ENCODE measurements around the gene PAK4.

Gene PAK4

DNA sequence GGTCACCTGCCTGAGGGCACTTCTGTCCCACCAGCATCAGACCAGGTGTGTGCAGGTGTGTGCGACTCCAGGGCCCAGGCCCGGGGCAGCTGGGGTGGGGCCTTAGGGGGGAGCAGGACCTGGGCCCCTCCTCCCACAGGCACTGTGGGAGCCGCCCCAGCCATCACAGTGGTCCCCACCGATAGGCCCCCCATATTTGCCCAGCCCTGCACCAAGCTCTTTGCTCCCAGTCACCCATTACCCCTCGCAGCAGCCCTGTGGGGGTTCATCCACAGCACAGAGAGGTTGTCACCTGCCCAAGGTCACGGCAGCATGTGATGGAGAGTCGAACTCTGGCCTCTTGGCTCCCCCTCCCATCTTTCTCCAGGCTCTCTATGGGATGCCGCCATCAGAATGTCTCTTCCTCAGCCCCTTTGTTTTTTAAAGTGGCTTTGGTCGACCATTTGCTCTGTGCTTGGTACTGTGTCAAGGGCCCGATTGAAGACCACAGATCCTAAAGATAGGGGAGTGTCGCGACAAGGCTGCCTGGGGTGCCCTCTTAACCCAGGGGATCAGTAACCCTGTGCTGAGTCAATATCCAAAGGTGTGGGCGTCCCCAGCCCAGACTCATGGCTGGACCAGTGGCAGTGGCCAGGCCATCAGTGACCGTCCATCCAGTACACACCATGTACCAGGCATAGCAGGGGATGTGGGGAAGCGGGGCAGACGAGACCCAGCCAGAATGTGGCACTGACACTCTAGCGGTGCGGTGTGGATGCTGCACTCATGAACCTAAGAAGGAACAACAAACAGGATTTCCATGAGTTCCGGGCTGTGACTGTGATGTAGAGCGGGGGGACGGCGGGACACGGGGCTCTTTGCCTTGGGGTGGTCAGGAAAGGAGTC, 42.9 kb downstream of the PAK4 start:
- TF ChIP-seq, protein P1, sequence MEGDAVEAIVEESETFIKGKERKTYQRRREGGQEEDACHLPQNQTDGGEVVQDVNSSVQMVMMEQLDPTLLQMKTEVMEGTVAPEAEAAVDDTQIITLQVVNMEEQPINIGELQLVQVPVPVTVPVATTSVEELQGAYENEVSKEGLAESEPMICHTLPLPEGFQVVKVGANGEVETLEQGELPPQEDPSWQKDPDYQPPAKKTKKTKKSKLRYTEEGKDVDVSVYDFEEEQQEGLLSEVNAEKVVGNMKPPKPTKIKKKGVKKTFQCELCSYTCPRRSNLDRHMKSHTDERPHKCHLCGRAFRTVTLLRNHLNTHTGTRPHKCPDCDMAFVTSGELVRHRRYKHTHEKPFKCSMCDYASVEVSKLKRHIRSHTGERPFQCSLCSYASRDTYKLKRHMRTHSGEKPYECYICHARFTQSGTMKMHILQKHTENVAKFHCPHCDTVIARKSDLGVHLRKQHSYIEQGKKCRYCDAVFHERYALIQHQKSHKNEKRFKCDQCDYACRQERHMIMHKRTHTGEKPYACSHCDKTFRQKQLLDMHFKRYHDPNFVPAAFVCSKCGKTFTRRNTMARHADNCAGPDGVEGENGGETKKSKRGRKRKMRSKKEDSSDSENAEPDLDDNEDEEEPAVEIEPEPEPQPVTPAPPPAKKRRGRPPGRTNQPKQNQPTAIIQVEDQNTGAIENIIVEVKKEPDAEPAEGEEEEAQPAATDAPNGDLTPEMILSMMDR (IDR thresholded peaks at IDR 0.05; ENCODE audit: extremely low read depth, insufficient read depth, missing control alignments) = no peak
- no peak for DNase-seq (ENCODE audit: low spot score)
- in situ Hi-C loops (cut with MboI; ENCODE audit: low pct_unique_long_range_greater_than_20kb, low sequenced_read_pairs, unreplicated experiment) = no loop called here

DNA sequence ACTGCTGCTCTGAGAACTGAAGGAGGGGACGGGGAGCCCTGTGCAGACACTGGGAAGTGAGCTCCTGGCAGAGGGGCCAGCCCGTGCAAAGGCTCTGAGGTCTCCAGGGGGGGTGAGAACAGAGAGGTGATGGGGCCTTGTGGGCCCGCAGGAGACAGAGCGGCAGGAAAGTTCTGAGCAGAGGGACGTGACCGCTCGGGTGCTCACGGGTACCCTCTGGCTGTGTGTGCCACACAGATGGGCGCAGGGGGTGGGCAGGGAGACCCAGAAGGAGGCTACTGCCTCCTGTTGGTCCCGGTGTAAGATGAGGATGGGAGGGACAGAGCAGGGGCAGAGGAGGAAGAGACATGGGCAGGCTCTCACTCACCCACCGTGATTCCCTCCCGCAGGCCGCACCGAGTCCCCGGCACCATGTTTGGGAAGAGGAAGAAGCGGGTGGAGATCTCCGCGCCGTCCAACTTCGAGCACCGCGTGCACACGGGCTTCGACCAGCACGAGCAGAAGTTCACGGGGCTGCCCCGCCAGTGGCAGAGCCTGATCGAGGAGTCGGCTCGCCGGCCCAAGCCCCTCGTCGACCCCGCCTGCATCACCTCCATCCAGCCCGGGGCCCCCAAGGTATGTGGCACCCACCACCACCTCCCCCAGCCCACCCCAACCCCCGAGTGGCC, 43.7 kb downstream of the PAK4 start:
- in situ Hi-C loops (cut with MboI; ENCODE audit: low pct_unique_long_range_greater_than_20kb, low sequenced_read_pairs, unreplicated experiment) = no loop called here

DNA sequence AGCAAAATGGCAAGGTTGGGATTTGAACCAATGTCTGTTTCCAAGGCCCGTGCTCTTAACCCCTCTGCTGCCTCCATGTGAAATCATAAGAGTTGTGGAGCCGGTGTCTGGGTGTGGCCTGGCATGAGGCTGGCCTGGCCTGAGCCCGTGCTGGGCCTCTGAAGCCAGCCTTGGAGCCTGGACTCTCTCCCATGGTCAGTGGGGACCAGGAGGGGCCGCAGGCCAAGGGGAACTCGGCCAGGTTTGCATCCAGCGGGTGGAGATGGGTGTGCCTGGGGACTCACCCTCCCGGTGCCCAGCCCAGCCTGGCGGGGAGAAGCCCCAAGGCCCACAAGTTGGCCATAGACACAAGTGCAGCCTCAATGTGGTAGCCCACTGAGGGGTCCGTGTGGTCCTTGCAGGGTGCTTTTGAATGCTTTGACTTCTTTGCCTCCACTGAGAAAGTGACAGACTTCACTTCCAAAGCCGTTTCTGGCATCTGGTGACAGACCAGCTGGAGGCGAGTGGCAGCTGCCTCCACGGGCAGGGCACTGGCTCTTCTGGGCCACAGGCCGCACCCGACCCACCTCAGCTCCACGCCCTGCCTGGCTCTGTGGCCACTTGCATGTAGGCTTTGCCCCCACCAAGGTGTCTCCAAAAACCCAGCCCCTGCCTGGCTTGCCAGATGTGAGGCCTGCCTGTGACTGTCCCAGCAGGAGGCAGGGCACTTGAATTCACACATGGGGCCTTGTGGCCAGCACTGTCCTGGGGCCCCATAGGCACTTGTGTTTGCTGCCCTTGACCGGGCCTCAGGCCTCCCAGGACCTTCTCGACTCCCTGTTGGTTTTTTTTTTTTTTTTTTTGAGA, 45.0 kb downstream of the PAK4 start:
- DNase-seq (ENCODE audit: low spot score) = no peak
- in situ Hi-C loops (cut with MboI; ENCODE audit: low pct_unique_long_range_greater_than_20kb, low sequenced_read_pairs, unreplicated experiment) = no loop called here
- TF ChIP-seq, protein P1 (IDR thresholded peaks at IDR 0.05; ENCODE audit: extremely low read depth, insufficient read depth, missing control alignments) = no peak

More for the DNA sequence above, 43.7 kb downstream of the PAK4 start:
- DNase-seq (ENCODE audit: low spot score) = no peak
- TF ChIP-seq, protein P1 (IDR thresholded peaks at IDR 0.05; ENCODE audit: extremely low read depth, insufficient read depth, missing control alignments) = no peak

DNA sequence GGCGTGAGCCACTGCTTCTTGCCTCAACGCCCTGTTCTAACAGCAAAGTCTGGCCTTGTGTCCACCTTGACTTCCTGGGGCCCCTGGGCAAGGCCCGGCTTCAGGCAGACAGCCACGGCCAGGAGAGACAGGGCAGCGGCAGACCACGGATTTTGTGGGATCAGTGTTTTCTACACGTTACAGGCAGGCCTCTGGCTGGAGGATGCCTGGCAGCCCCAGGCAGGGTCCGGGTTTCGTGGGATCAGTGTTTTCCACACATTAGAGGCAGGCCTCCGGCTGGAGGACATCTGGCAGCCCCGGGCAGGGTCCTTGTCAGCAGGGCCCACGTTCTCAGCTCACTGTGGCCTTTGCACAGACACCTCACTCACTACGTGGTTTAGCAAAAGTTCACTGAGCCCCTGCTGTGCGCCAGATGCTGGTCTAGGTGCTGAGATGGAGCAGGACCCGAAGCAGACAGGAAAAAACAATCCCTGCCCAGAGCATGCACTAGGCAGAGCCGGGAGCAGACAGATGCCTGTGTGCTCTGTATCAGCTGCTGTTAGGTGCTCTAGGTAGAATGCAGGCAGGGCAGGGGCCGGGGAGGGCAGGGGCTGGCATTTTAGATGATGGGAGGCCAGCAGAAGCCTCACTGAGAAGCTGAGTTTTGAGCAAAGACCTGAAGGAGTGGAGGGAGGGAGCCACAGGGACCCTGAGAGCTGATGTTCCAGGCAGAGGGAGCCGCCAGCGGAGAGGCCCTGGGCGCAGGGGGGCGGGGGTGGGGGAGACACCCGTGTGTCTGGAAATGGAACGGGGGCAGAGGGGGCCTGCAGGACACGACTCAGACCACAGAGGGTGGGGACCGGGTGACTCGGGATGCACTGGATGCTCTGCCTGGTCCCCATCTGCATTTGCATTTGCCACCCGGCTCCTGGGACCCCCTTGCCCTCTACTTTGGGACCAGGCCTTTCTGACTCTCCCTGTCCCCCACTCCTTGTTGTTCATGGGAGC, 46.2 kb downstream of the PAK4 start:
- no peak for DNase-seq (ENCODE audit: low spot score)
- TF ChIP-seq, protein P1 (IDR thresholded peaks at IDR 0.05; ENCODE audit: extremely low read depth, insufficient read depth, missing control alignments) = no peak
- in situ Hi-C loops (cut with MboI; ENCODE audit: low pct_unique_long_range_greater_than_20kb, low sequenced_read_pairs, unreplicated experiment) = no loop called here

DNA sequence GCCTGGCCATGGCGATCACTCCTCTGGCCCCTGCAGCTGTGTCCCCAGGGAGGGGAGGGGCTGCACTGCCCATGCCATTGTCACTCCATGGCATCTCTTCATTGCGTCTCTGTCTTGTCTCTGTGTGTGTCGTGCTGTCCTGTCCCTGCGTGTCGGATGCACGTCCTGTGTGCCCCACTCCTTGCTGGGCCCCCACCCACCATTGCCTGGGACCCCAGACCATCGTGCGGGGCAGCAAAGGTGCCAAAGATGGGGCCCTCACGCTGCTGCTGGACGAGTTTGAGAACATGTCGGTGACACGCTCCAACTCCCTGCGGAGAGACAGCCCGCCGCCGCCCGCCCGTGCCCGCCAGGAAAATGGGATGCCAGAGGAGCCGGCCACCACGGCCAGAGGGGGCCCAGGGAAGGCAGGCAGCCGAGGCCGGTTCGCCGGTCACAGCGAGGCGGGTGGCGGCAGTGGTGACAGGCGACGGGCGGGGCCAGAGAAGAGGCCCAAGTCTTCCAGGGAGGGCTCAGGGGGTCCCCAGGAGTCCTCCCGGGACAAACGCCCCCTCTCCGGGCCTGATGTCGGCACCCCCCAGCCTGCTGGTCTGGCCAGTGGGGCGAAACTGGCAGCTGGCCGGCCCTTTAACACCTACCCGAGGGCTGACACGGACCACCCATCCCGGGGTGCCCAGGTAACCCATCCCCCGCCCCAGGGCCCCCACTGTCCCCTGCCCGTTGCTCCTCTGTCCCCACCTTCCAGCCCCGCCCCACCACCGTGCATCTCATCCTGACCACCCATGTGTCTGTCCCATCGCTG, 47.3 kb downstream of the PAK4 start:
- no peak for DNase-seq (ENCODE audit: low spot score)
- in situ Hi-C loops (cut with MboI; ENCODE audit: low pct_unique_long_range_greater_than_20kb, low sequenced_read_pairs, unreplicated experiment) = no loop called here
- TF ChIP-seq, protein P1 (IDR thresholded peaks at IDR 0.05; ENCODE audit: extremely low read depth, insufficient read depth, missing control alignments) = no peak

Measured in GM13977 (cell line).